HK-2 (cell line): ENCODE data around the gene LRTM2.
A peak's percentile ranks its signal among the peaks of the same experiment; 100 is the strongest.

Experiments used
- DNase-seq: peaks from one replicate; pipeline ENCODE4 v3.0.0-alpha.2; 2018; ENCODE audit not compliant: unreplicated experiment

The LRTM2 gene

GRCh38 chr12:1829306-1829900 is 9.0 kb downstream of the LRTM2 start:
- DNase-seq = no peak

- no peak for DNase-seq
These were observed 10.1 kb downstream of the LRTM2 start for GRCh38 chr12:1830401-1830845.

- peak; percentile 42 for DNase-seq
These were observed 10.9 kb downstream of the LRTM2 start for GRCh38 chr12:1830981-1831963.

GRCh38 chr12:1832801-1833595 is 12.6 kb downstream of the LRTM2 start:
- DNase-seq = no peak

GRCh38 chr12:1833596-1834028 is 13.2 kb downstream of the LRTM2 start:
- DNase-seq = no peak

- no peak for DNase-seq
These were observed 14.0 kb downstream of the LRTM2 start for GRCh38 chr12:1834186-1834925.

GRCh38 chr12:1835211-1836131 is 15.1 kb downstream of the LRTM2 start:
- DNase-seq = no peak

GRCh38 chr12:1836241-1836803 is 16.0 kb downstream of the LRTM2 start:
- DNase-seq = no peak

GRCh38 chr12:1836854-1837421 is 16.6 kb downstream of the LRTM2 start:
- DNase-seq = no peak

GRCh38 chr12:1837541-1838204 is 17.3 kb downstream of the LRTM2 start:
- DNase-seq = no peak

- no peak for DNase-seq
These were observed 18.0 kb downstream of the LRTM2 start for GRCh38 chr12:1838205-1838993.

- DNase-seq = no peak
These were observed 18.6 kb downstream of the LRTM2 start for GRCh38 chr12:1838994-1839365.

- DNase-seq = no peak
These were observed 19.1 kb downstream of the LRTM2 start for GRCh38 chr12:1839464-1839863.

- DNase-seq = no peak
These were observed 19.9 kb downstream of the LRTM2 start for GRCh38 chr12:1839956-1840951.

GRCh38 chr12:1840981-1841425 is 20.6 kb downstream of the LRTM2 start:
- no peak for DNase-seq

- no peak for DNase-seq
These were observed 21.3 kb downstream of the LRTM2 start for GRCh38 chr12:1841586-1842182.
